ENCODE results near the gene NECTIN2.
"Not testable (repeated sequence)": the region's sequence is repeated elsewhere in the genome, so short reads cannot be mapped to it uniquely, and the experiment has no call there.

DNA sequence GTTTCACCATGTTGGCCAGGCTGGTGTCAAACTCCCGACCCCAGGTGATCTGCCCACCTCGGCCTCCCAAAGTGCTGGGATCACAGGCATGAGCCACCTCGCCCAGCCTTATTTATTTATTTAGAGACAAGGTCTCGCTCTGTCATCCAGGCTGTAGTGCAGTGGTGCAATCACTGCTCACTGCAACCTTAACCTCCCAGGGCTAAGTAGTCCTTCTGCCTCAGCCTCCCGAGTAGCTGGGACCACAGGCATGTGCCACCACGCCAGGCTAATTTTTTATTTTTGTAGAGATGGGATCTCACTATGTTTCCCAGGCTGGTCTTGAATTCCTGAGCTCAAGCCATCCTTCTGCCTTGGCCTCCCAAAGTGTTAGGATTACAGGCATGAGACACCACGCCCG, 11.7 kb upstream of the NECTIN2 start:
- TF ChIP-seq, protein P1, sequence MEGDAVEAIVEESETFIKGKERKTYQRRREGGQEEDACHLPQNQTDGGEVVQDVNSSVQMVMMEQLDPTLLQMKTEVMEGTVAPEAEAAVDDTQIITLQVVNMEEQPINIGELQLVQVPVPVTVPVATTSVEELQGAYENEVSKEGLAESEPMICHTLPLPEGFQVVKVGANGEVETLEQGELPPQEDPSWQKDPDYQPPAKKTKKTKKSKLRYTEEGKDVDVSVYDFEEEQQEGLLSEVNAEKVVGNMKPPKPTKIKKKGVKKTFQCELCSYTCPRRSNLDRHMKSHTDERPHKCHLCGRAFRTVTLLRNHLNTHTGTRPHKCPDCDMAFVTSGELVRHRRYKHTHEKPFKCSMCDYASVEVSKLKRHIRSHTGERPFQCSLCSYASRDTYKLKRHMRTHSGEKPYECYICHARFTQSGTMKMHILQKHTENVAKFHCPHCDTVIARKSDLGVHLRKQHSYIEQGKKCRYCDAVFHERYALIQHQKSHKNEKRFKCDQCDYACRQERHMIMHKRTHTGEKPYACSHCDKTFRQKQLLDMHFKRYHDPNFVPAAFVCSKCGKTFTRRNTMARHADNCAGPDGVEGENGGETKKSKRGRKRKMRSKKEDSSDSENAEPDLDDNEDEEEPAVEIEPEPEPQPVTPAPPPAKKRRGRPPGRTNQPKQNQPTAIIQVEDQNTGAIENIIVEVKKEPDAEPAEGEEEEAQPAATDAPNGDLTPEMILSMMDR (IDR thresholded peaks at IDR 0.05): not testable (repeated sequence)
- TF ChIP-seq EZH2, EZH2phosphoT487 (IDR thresholded peaks at IDR 0.05): not testable (repeated sequence)
